NB4 (cell line): Measurements from ENCODE around the gene DLGAP4.

Source experiments
- MAX ChIP-seq: IDR thresholded peaks from 2 replicates; pipeline ENCODE4 v1.6.1; 2011; ENCODE audit warnings: low read depth, low read length
- MYC ChIP-seq: IDR thresholded peaks from 2 replicates; pipeline ENCODE4 v1.6.1; 2011; ENCODE audit warnings: low read depth, low read length
- POLR2A ChIP-seq: IDR thresholded peaks from 2 replicates; pipeline ENCODE4 v1.6.1; 2011; ENCODE audit warnings: mild to moderate bottlenecking; ENCODE audit not compliant: insufficient read length; ENCODE audit errors: extremely low read depth
- TF ChIP-seq, protein P1 (sequence below): IDR thresholded peaks from one replicate; pipeline ENCODE4 v1.5.1; 2012; ENCODE audit warnings: low read depth, low read length

GRCh38 chr20:36542516-36543183 is 236.5 kb downstream of the DLGAP4 start:
- TF ChIP-seq, protein P1, sequence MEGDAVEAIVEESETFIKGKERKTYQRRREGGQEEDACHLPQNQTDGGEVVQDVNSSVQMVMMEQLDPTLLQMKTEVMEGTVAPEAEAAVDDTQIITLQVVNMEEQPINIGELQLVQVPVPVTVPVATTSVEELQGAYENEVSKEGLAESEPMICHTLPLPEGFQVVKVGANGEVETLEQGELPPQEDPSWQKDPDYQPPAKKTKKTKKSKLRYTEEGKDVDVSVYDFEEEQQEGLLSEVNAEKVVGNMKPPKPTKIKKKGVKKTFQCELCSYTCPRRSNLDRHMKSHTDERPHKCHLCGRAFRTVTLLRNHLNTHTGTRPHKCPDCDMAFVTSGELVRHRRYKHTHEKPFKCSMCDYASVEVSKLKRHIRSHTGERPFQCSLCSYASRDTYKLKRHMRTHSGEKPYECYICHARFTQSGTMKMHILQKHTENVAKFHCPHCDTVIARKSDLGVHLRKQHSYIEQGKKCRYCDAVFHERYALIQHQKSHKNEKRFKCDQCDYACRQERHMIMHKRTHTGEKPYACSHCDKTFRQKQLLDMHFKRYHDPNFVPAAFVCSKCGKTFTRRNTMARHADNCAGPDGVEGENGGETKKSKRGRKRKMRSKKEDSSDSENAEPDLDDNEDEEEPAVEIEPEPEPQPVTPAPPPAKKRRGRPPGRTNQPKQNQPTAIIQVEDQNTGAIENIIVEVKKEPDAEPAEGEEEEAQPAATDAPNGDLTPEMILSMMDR = no peak
- no peak for TF ChIP-seq POLR2A
- no peak for TF ChIP-seq MYC
- TF ChIP-seq MAX = no peak
